ENCODE measurements around the gene VSTM4.

The VSTM4 gene

DNA sequence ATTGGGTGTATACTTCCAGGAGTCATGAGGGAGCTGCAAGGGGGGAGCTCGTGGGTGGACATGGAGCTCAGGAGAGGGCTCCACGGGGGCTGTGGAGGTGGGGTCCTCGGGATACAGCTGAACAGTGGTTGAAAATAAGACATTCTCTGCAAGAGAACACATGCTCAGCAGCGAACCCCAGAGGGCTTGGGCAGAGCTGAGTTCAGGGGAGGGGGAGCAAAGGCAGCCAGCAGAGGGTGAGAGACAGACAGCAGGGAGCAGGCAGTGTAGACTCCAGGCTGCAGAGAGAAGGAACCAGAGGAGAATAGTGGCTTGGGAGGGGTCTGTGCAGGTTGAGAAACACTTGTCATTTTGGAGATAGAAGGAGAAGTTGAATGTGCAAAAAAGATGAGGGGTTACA is 102.7 kb downstream of the VSTM4 start:
- no peaks in the 10 kb centered on the region for H3K27me3 ChIP-seq (ENCODE audit: insufficient read depth, insufficient read length)
- peaks cover 3% of the 10 kb centered on the region for H3K4me1 ChIP-seq (ENCODE audit: insufficient read depth, insufficient read length)
- H3K9ac ChIP-seq (ENCODE audit: insufficient read length, low read depth) = no peak overlapping the region
- TF ChIP-seq YY1 (IDR thresholded peaks at IDR 0.05; ENCODE audit: insufficient read depth, insufficient read length) (no peak), ZNF274 (IDR thresholded peaks at IDR 0.05; ENCODE audit: low read depth, low read length) (no peak), SUZ12 (IDR thresholded peaks at IDR 0.05; ENCODE audit: extremely low read depth, insufficient read depth, insufficient read length) (no peak)
- no peaks in the 10 kb centered on the region for H3K36me3 ChIP-seq (ENCODE audit: insufficient read depth, insufficient read length, low read length)
- no peaks in the 10 kb centered on the region for H3K9me3 ChIP-seq (ENCODE audit: insufficient read depth, low read length)
- DNase-seq (ENCODE audit: low read depth, low spot score) = no peak
- H3K4me3 ChIP-seq (ENCODE audit: insufficient read length, low read depth) = no peak overlapping the region

DNA sequence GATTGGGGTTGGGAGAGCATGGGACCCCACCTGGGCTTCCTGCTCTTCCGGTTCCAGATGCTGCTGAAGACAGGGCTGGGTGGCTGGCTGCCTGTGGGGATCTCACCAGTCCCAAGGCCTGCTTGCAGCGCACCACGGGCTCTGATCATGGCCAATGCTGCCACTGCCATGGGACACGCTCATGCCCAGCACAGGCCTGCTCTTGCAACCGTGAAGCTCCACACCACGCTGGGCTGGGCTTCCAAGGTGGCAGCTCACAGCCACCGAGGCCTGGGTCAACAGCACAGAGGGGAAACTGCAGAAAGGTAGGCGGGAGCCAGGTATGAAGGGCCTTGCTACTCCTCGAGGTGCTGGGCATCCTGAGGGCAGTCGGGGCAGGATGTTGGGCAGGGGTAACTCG is 103.6 kb downstream of the VSTM4 start:
- peaks cover 3% of the 10 kb centered on the region for H3K4me1 ChIP-seq (ENCODE audit: insufficient read depth, insufficient read length)
- no peaks in the 10 kb centered on the region for H3K27me3 ChIP-seq (ENCODE audit: insufficient read depth, insufficient read length)
- H3K36me3 ChIP-seq (ENCODE audit: insufficient read depth, insufficient read length, low read length) = no peaks in the 10 kb centered on the region
- H3K9ac ChIP-seq (ENCODE audit: insufficient read length, low read depth) = no peak overlapping the region
- H3K9me3 ChIP-seq (ENCODE audit: insufficient read depth, low read length) = no peaks in the 10 kb centered on the region
- TF ChIP-seq SUZ12 (IDR thresholded peaks at IDR 0.05; ENCODE audit: extremely low read depth, insufficient read depth, insufficient read length) = no peak
- no peak for TF ChIP-seq ZNF274 (IDR thresholded peaks at IDR 0.05; ENCODE audit: low read depth, low read length)
- TF ChIP-seq YY1 (IDR thresholded peaks at IDR 0.05; ENCODE audit: insufficient read depth, insufficient read length) = no peak
- no peak for DNase-seq (ENCODE audit: low read depth, low spot score)
- no peak overlapping the region for H3K4me3 ChIP-seq (ENCODE audit: insufficient read length, low read depth)

DNA sequence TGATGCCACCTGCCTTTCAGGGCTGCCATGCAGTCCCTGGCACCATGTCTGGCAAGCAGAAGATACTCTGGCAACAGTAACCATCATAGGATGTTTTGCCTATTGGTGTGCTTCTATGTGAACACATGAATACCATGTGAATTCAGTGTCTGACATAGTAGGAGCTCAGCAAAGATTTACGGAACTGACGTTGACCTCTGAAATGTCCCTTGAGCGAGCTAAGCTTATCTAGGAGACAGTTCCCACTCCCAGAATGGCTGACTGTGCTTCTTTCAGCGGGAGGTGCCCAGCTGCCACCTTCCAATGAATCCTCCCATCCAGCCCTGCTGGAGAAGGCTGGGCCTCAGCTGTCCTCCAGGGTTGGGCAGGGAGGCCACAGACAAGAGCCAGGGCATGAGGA is 104.5 kb downstream of the VSTM4 start:
- no peak overlapping the region for H3K4me3 ChIP-seq (ENCODE audit: insufficient read length, low read depth)
- TF ChIP-seq YY1 (IDR thresholded peaks at IDR 0.05; ENCODE audit: insufficient read depth, insufficient read length) = no peak
- TF ChIP-seq ZNF274 (IDR thresholded peaks at IDR 0.05; ENCODE audit: low read depth, low read length) = no peak
- TF ChIP-seq SUZ12 (IDR thresholded peaks at IDR 0.05; ENCODE audit: extremely low read depth, insufficient read depth, insufficient read length) = no peak
- no peak for DNase-seq (ENCODE audit: low read depth, low spot score)
- no peaks in the 10 kb centered on the region for H3K36me3 ChIP-seq (ENCODE audit: insufficient read depth, insufficient read length, low read length)
- peaks cover 3% of the 10 kb centered on the region for H3K4me1 ChIP-seq (ENCODE audit: insufficient read depth, insufficient read length)
- no peaks in the 10 kb centered on the region for H3K9me3 ChIP-seq (ENCODE audit: insufficient read depth, low read length)
- H3K27me3 ChIP-seq (ENCODE audit: insufficient read depth, insufficient read length) = no peaks in the 10 kb centered on the region
- H3K9ac ChIP-seq (ENCODE audit: insufficient read length, low read depth) = no peak overlapping the region

DNA sequence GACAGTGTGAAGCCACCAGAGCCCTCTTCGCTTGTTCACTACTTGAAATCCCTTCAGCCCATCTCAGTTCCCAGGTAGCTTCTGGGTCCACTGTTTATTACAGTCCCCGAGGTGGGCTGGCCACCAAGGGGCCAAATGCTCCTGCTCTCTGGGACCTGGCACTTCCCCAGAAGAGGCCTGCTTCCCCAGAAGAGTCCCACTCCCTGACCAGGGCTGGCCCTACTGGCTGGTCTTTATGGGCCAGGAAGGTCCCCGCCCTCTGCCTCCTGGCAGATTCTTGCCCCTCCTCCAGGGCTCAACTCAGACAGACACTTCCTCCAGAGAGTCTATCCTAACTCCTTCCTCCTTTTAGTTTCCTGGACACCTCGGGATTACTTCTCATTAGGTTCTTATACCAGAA is 105.0 kb downstream of the VSTM4 start:
- no peaks in the 10 kb centered on the region for H3K36me3 ChIP-seq (ENCODE audit: insufficient read depth, insufficient read length, low read length)
- no peak overlapping the region for H3K4me3 ChIP-seq (ENCODE audit: insufficient read length, low read depth)
- no peaks in the 10 kb centered on the region for H3K27me3 ChIP-seq (ENCODE audit: insufficient read depth, insufficient read length)
- DNase-seq (ENCODE audit: low read depth, low spot score) = no peak
- H3K9ac ChIP-seq (ENCODE audit: insufficient read length, low read depth) = no peak overlapping the region
- TF ChIP-seq YY1 (IDR thresholded peaks at IDR 0.05; ENCODE audit: insufficient read depth, insufficient read length) = no peak
- TF ChIP-seq SUZ12 (IDR thresholded peaks at IDR 0.05; ENCODE audit: extremely low read depth, insufficient read depth, insufficient read length) = no peak
- no peak for TF ChIP-seq ZNF274 (IDR thresholded peaks at IDR 0.05; ENCODE audit: low read depth, low read length)
- H3K9me3 ChIP-seq (ENCODE audit: insufficient read depth, low read length) = no peaks in the 10 kb centered on the region
- peaks cover 3% of the 10 kb centered on the region for H3K4me1 ChIP-seq (ENCODE audit: insufficient read depth, insufficient read length)

DNA sequence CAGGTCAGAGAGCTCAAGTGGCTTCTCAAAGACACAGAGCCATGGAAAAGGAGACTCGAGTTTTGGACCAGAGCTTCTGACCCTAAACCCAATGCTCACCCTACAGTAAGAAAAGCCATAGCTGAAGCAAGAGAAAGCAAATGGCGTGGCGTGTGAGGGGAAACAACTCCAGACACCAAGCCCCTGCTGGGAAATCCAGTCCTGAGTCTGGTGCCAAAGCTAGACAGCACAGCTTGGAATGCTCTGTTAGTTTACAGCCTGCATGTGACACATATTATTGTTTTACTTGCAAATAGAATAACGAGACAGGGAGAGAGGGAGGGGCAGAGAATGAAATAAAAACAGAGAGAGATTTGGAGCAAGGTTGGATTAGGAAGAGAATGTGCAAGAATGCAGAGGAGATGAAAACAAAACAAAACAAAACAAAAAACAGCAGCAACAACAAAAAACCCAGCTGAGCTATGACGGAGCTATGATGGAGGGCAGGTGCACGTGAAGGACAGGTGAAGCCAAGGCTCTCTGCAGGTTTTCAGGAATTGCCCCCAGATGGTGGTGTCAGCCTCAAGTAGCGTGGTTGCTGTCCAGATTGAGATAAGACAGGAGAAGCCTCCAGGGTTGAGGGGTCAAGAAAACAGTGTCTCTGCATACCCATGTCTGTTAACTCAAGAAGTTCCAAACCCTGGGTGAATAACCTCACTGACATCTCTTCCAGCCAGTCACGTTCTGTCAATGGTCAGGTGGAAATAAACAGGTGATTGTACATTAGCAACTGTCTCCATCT is 105.9 kb downstream of the VSTM4 start:
- DNase-seq (ENCODE audit: low read depth, low spot score) = no peak
- peaks cover 3% of the 10 kb centered on the region for H3K4me1 ChIP-seq (ENCODE audit: insufficient read depth, insufficient read length)
- no peaks in the 10 kb centered on the region for H3K27me3 ChIP-seq (ENCODE audit: insufficient read depth, insufficient read length)

DNA sequence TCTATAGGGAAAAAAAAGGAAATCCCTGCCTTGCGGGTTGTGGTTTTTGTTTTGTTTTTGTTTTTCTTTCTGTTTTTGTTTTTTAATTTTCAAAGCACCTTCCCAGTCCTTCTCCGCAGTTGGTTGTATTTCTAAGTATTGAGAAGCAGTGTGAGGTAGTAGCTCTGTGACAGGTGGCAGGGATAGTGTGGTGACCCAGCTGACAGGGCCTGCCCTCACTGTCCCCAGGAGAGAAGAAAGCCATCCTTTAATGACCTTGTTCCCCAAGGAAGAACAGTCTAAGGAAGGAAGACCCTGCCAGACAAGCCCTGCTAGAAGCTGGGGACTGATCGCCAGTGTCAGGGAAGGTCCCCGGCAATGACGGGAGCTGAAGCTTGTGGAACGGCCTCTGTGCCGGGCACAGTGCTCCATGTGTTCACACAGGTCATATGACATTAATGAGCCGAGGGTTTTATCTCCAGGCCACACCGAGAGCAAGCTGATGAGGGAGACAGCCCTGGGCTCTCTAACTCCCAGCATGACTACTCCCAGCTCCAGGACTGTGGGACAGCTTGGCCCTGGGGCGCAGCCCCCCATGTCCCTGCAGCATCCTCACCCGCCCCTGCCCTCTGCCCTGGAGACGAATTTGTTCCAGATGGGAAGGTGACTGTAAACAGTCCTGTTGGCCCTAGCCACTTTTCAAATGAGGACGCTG is 106.7 kb downstream of the VSTM4 start:
- TF ChIP-seq SUZ12 (IDR thresholded peaks at IDR 0.05; ENCODE audit: extremely low read depth, insufficient read depth, insufficient read length) (no peak), ZNF274 (IDR thresholded peaks at IDR 0.05; ENCODE audit: low read depth, low read length) (no peak), YY1 (IDR thresholded peaks at IDR 0.05; ENCODE audit: insufficient read depth, insufficient read length) (no peak)
- Histone ChIP-seq H3K36me3 (ENCODE audit: insufficient read depth, insufficient read length, low read length) (no peaks in the 10 kb centered on the region), H3K4me3 (ENCODE audit: insufficient read length, low read depth) (no peak overlapping the region), H3K9me3 (ENCODE audit: insufficient read depth, low read length) (no peaks in the 10 kb centered on the region), H3K9ac (ENCODE audit: insufficient read length, low read depth) (no peak overlapping the region), H3K27me3 (ENCODE audit: insufficient read depth, insufficient read length) (no peaks in the 10 kb centered on the region), H3K4me1 (ENCODE audit: insufficient read depth, insufficient read length) (peaks cover 3% of the 10 kb centered on the region)
- no peak for DNase-seq (ENCODE audit: low read depth, low spot score)

More for the DNA sequence above, 105.9 kb downstream of the VSTM4 start:
- Histone ChIP-seq H3K4me3 (ENCODE audit: insufficient read length, low read depth) (no peak overlapping the region), H3K36me3 (ENCODE audit: insufficient read depth, insufficient read length, low read length) (no peaks in the 10 kb centered on the region), H3K9me3 (ENCODE audit: insufficient read depth, low read length) (no peaks in the 10 kb centered on the region), H3K9ac (ENCODE audit: insufficient read length, low read depth) (no peak overlapping the region)
- TF ChIP-seq YY1 (IDR thresholded peaks at IDR 0.05; ENCODE audit: insufficient read depth, insufficient read length) (no peak), ZNF274 (IDR thresholded peaks at IDR 0.05; ENCODE audit: low read depth, low read length) (no peak), SUZ12 (IDR thresholded peaks at IDR 0.05; ENCODE audit: extremely low read depth, insufficient read depth, insufficient read length) (no peak)

DNA sequence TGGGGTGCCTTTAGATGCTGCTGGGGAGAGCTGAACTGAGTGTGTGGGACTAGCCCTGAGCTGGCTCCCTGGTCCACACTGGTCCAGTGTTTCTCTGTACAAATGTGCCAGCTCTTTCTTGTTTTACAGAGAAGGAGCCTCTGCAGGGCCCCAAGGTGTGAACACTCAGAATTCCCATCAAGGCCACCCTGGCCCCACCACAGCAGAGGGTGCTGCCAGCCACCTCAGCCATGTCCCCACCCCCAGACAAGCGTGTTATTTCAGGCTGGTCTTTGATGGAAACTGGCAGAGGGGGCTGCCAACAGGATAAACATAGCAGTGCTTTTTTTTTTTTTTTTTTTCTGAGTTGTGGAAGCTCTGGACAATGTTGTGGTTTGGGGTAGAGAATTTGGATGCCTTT is 107.2 kb downstream of the VSTM4 start:
- Histone ChIP-seq H3K4me3 (ENCODE audit: insufficient read length, low read depth) (no peak overlapping the region), H3K9me3 (ENCODE audit: insufficient read depth, low read length) (no peaks in the 10 kb centered on the region), H3K9ac (ENCODE audit: insufficient read length, low read depth) (no peak overlapping the region), H3K36me3 (ENCODE audit: insufficient read depth, insufficient read length, low read length) (no peaks in the 10 kb centered on the region), H3K27me3 (ENCODE audit: insufficient read depth, insufficient read length) (no peaks in the 10 kb centered on the region), H3K4me1 (ENCODE audit: insufficient read depth, insufficient read length) (peaks cover 3% of the 10 kb centered on the region)
- TF ChIP-seq SUZ12 (IDR thresholded peaks at IDR 0.05; ENCODE audit: extremely low read depth, insufficient read depth, insufficient read length) (no peak), ZNF274 (IDR thresholded peaks at IDR 0.05; ENCODE audit: low read depth, low read length) (no peak), YY1 (IDR thresholded peaks at IDR 0.05; ENCODE audit: insufficient read depth, insufficient read length) (no peak)
- no peak for DNase-seq (ENCODE audit: low read depth, low spot score)

Measured in NT2/D1 (cell line).